GM21717 (cell line): ENCODE measurements around the gene S1PR5.

Experiments
- ATAC-seq: cut with Tn5 transposase; IDR thresholded peaks from one replicate; pipeline ENCODE4 v1.9.1; 2021; ENCODE audit warnings: mild to moderate bottlenecking, moderate library complexity; ENCODE audit not compliant: unreplicated experiment

Gene S1PR5

GRCh38 chr19:10516671-10517286 lies 468 bp downstream of the S1PR5 start:
- ATAC-seq, result no peak

- no peak for ATAC-seq
Measured at GRCh38 chr19:10516064-10516385, 1.2 kb downstream of the S1PR5 start.

- ATAC-seq, result no peak
Measured at GRCh38 chr19:10514211-10515145, 2.8 kb downstream of the S1PR5 start.

GRCh38 chr19:10513223-10513622 lies 4.0 kb downstream of the S1PR5 start:
- ATAC-seq, result no peak

- ATAC-seq, result no peak
Measured at GRCh38 chr19:10510301-10510802, 6.9 kb downstream of the S1PR5 start.

- no peak for ATAC-seq
Measured at GRCh38 chr19:10508707-10509106, 8.5 kb downstream of the S1PR5 start.

- ATAC-seq, result no peak
Measured at GRCh38 chr19:10508036-10508435, 9.2 kb downstream of the S1PR5 start.

- ATAC-seq, result no peak
Measured at GRCh38 chr19:10505583-10506229, 11.5 kb downstream of the S1PR5 start.

GRCh38 chr19:10503002-10503789 lies 14.1 kb downstream of the S1PR5 start, which contains the start of gene KEAP1:
KEAP1 (minus strand) TSS chr19:10503356; CDS start chr19:10500033, 3,323 bp downstream.
- ATAC-seq, result peak; percentile 18

- ATAC-seq, result peak; percentile 81
Measured at GRCh38 chr19:10502524-10503001, 14.7 kb downstream of the S1PR5 start.

- ATAC-seq, result peak; percentile 21
Measured at GRCh38 chr19:10501971-10502523, 15.2 kb downstream of the S1PR5 start.

GRCh38 chr19:10500247-10500592 lies 17.0 kb downstream of the S1PR5 start:
- ATAC-seq, result no peak

- no peak for ATAC-seq
Measured at GRCh38 chr19:10499550-10500246, 17.5 kb downstream of the S1PR5 start.

- ATAC-seq, result no peak
Measured at GRCh38 chr19:10497371-10497770, 19.9 kb downstream of the S1PR5 start.

- ATAC-seq, result no peak
Measured at GRCh38 chr19:10491472-10492047, 25.7 kb downstream of the S1PR5 start.

GRCh38 chr19:10486551-10486950 lies 30.7 kb downstream of the S1PR5 start:
- no peak for ATAC-seq

- ATAC-seq, result no peak
Measured at GRCh38 chr19:10478903-10479384, 38.3 kb downstream of the S1PR5 start.

GRCh38 chr19:10478476-10478875 lies 38.8 kb downstream of the S1PR5 start:
- no peak for ATAC-seq

GRCh38 chr19:10474962-10475451 lies 42.2 kb downstream of the S1PR5 start:
- no peak for ATAC-seq
